Measurements from ENCODE around the gene SFXN3.

SFXN3 gene

DNA sequence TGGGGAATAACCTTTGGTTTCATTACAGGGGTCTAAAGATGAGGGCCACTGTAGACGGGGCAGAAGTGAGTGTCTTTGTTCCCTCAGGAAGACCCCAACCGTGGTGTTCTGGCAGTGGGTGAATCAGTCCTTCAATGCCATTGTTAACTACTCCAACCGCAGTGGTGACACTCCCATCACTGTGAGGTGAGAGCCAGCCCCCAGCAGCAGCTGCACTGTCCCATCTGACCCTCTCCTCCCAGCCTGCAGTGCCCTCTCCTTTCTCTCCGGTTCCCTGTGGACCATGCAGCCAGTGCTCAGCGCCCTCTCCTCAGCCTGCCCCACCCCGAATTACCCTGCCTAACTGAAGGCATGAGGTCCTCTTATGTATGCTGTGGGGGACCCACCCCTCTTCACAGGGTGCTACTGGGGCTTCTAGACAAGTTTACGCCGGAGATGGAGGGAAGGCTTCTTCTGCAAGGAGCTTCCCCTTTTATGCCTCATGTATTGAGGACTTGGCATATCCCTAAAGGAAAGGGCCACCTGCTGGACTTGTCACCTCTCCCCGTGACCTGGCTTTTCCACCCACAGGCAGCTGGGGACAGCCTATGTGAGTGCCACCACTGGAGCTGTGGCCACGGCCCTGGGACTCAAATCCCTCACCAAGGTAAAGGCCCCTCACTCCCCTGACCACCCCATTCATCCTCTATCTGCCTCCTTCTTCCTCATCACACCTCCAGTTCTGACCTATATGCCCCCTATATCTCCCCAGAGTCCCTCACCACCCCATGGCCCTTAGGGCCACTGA lies 5.1 kb downstream of the SFXN3 start:
- TF ChIP-seq FOXM1 (IDR thresholded peaks at IDR 0.05; ENCODE audit: borderline replicate concordance, low read depth): no peak
- no peak for TF ChIP-seq TAF1 (IDR thresholded peaks at IDR 0.05; ENCODE audit: low read depth)
- no peak for TF ChIP-seq NFIC (IDR thresholded peaks at IDR 0.05)
- no peak for TF ChIP-seq CREB1 (IDR thresholded peaks at IDR 0.05; ENCODE audit: low read depth)
- TF ChIP-seq RAD21 (IDR thresholded peaks at IDR 0.05; ENCODE audit: low read depth): no peak
- no peak for TF ChIP-seq USF1 (IDR thresholded peaks at IDR 0.05)
- TF ChIP-seq EGR1 (IDR thresholded peaks at IDR 0.05): no peak
- no peak for TF ChIP-seq TEAD4 (IDR thresholded peaks at IDR 0.05)
- TF ChIP-seq EP300 (IDR thresholded peaks at IDR 0.05; ENCODE audit: borderline replicate concordance): no peak
- TF ChIP-seq, protein P1, sequence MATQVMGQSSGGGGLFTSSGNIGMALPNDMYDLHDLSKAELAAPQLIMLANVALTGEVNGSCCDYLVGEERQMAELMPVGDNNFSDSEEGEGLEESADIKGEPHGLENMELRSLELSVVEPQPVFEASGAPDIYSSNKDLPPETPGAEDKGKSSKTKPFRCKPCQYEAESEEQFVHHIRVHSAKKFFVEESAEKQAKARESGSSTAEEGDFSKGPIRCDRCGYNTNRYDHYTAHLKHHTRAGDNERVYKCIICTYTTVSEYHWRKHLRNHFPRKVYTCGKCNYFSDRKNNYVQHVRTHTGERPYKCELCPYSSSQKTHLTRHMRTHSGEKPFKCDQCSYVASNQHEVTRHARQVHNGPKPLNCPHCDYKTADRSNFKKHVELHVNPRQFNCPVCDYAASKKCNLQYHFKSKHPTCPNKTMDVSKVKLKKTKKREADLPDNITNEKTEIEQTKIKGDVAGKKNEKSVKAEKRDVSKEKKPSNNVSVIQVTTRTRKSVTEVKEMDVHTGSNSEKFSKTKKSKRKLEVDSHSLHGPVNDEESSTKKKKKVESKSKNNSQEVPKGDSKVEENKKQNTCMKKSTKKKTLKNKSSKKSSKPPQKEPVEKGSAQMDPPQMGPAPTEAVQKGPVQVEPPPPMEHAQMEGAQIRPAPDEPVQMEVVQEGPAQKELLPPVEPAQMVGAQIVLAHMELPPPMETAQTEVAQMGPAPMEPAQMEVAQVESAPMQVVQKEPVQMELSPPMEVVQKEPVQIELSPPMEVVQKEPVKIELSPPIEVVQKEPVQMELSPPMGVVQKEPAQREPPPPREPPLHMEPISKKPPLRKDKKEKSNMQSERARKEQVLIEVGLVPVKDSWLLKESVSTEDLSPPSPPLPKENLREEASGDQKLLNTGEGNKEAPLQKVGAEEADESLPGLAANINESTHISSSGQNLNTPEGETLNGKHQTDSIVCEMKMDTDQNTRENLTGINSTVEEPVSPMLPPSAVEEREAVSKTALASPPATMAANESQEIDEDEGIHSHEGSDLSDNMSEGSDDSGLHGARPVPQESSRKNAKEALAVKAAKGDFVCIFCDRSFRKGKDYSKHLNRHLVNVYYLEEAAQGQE (IDR thresholded peaks at IDR 0.05; ENCODE audit: low read depth): no peak
- no peak for TF ChIP-seq YY1 (IDR thresholded peaks at IDR 0.05; ENCODE audit: low read depth)
- TF ChIP-seq ZBTB7A (IDR thresholded peaks at IDR 0.05; ENCODE audit: low read depth): no peak
- TF ChIP-seq CEBPB (IDR thresholded peaks at IDR 0.05): no peak
- TF ChIP-seq MAX (IDR thresholded peaks at IDR 0.05): no peak
- TF ChIP-seq TCF12 (IDR thresholded peaks at IDR 0.05; ENCODE audit: low read depth): no peak

- TF ChIP-seq NFIC (IDR thresholded peaks at IDR 0.05) (no peak), YY1 (IDR thresholded peaks at IDR 0.05; ENCODE audit: low read depth) (no peak), TEAD4 (IDR thresholded peaks at IDR 0.05) (no peak), EP300 (IDR thresholded peaks at IDR 0.05; ENCODE audit: borderline replicate concordance) (no peak), CREB1 (IDR thresholded peaks at IDR 0.05; ENCODE audit: low read depth) (no peak), USF1 (IDR thresholded peaks at IDR 0.05) (no peak), TAF1 (IDR thresholded peaks at IDR 0.05; ENCODE audit: low read depth) (no peak), CEBPB (IDR thresholded peaks at IDR 0.05) (no peak), ZBTB7A (IDR thresholded peaks at IDR 0.05; ENCODE audit: low read depth) (no peak), TCF12 (IDR thresholded peaks at IDR 0.05; ENCODE audit: low read depth) (no peak), MAX (IDR thresholded peaks at IDR 0.05) (no peak)
- TF ChIP-seq, protein P1 (IDR thresholded peaks at IDR 0.05; ENCODE audit: low read depth): no peak
Observed at GRCh38 chr10:101036726-101037125, 5.7 kb downstream of the SFXN3 start.

DNA sequence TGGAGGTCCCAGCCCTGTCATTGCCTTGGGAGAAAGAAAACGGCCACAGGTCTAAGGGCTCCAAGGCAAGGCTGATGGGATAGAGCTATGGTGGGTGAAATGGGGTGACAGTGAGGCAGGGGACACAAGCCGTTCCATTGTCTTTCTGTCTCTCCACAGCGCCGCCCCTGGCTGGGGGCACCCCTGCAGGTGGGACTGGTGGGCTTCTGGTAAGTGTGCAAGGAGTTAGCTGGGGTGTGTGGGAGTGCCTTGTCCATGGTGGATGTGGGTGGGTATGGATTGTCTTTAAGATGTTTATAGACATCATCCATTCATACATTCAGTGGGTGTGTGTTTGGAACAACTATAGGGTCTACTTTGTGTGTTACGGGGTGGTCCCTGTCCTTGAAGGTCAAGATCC lies 7.5 kb downstream of the SFXN3 start:
- TF ChIP-seq TEAD4 (IDR thresholded peaks at IDR 0.05) (no peak), RAD21 (IDR thresholded peaks at IDR 0.05; ENCODE audit: low read depth) (no peak), YY1 (IDR thresholded peaks at IDR 0.05; ENCODE audit: low read depth) (no peak)

DNA sequence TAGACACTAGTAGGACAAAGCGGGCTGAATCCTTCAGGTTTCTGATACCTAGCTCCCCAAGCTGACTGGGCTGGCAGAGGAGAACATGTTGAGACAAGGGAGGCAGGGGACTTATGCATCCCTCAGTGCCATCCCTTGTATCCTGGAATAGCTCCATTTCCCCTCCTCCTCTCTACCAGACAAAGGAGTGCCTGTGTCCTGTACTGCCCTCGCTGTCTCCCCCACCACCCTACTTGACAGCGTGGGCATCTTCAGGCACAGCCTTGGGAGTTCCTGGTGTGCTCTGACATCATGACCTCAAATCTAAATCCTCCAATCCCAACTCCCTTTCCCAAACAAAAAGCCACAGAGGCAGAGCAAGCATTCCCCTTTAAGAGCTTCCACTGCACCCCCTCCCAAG lies 9.0 kb downstream of the SFXN3 start:
- no peak for TF ChIP-seq ZBTB7A (IDR thresholded peaks at IDR 0.05; ENCODE audit: low read depth)
- TF ChIP-seq, protein P1 (IDR thresholded peaks at IDR 0.05; ENCODE audit: low read depth): no peak
- TF ChIP-seq YY1 (IDR thresholded peaks at IDR 0.05; ENCODE audit: low read depth): no peak
- TF ChIP-seq MAX (IDR thresholded peaks at IDR 0.05): no peak
- TF ChIP-seq RAD21 (IDR thresholded peaks at IDR 0.05; ENCODE audit: low read depth): no peak
- no peak for TF ChIP-seq USF1 (IDR thresholded peaks at IDR 0.05)
- no peak for TF ChIP-seq FOXM1 (IDR thresholded peaks at IDR 0.05; ENCODE audit: borderline replicate concordance, low read depth)
- TF ChIP-seq TCF12 (IDR thresholded peaks at IDR 0.05; ENCODE audit: low read depth): no peak
- TF ChIP-seq EGR1 (IDR thresholded peaks at IDR 0.05): no peak
- no peak for TF ChIP-seq NFIC (IDR thresholded peaks at IDR 0.05)
- TF ChIP-seq TEAD4 (IDR thresholded peaks at IDR 0.05): no peak
- TF ChIP-seq EP300 (IDR thresholded peaks at IDR 0.05; ENCODE audit: borderline replicate concordance): no peak
- no peak for TF ChIP-seq CREB1 (IDR thresholded peaks at IDR 0.05; ENCODE audit: low read depth)
- TF ChIP-seq TAF1 (IDR thresholded peaks at IDR 0.05; ENCODE audit: low read depth): no peak
- no peak for TF ChIP-seq CEBPB (IDR thresholded peaks at IDR 0.05)
